HG03060 (cell line): Measurements from ENCODE around the gene REPS1.
"Not testable (repeated sequence)": the region's sequence is repeated elsewhere in the genome, so short reads cannot be mapped to it uniquely, and the experiment has no call there.

Experiments
- ATAC-seq: cut with Tn5 transposase; IDR thresholded peaks from one replicate; pipeline ENCODE4 v1.9.1; 2021; ENCODE audit warnings: low read depth, moderate number of reproducible peaks; ENCODE audit not compliant: unreplicated experiment

REPS1 gene

DNA sequence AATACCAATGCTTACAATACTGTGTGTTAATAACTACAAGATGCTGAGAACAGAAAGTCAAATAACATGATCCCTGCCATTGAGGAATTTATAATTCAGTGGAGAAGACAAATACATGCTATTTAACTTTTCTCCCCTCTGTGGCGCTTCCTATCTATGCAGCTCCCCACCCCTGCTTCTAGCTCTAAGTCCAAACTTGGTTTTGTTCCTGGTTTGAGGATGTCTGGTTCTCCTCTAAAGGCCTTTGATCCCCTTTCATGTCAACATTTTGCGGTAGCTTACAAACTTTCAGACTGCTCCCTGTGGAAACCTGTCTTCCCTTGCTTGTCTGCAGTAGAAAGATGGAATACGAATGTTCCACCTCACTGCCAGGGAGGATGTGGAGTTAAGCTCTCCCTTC is 18.4 kb upstream of the REPS1 start:
- no peak for ATAC-seq

DNA sequence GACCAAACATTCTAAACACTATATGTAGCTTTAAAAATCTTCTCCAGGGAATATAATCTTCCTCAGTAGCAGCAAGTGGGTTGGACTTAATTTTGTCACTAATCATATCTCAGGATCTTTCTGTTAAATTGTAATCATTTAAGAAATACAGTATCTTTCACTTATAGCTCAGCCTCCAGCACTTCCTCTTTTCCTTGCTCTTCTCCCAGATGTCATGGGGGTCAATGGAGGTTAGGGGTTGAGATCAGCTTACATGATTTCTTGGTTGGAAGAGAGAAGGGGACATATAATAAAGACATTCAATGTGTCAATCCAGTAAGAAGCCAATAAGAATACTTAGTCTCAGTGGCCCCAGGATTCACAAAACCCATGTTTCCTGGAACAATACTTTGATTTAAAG is 15.7 kb upstream of the REPS1 start:
- no peak for ATAC-seq

DNA sequence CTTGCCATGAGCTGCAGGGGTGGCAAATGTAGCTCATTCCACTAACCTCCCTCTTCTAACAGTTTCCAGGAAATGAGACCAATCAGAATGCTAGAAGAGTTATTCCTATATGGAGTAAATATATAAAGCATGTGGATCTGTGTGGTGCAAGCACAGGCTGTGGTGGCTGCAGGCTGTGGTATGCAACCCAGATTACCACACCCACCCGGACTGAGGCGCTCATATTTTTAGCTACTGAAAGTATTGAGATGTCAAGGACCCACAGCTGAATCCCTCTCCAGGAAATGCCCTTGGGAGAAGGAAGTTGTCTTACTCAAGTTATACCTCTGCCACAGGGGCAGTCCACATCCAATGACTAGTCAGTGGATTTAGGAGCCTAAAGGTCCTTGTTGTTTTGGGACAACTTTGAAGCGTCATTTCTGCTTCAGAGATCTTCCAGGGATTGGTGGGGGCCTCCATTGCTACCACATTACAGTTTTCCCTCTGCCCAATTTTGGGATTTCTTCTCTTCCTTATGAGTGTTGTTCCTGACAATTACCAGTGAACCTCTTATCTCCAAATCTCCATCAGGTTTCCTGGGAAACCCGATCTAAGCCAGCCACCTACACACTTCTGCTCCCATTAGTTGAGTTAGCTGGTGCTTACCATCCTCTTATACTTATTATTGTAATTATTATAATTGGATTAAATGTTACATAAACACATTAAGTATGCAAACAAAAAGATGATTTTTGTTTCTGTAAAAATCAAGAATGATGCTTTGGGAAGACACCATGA is 12.1 kb upstream of the REPS1 start:
- ATAC-seq: no peak

DNA sequence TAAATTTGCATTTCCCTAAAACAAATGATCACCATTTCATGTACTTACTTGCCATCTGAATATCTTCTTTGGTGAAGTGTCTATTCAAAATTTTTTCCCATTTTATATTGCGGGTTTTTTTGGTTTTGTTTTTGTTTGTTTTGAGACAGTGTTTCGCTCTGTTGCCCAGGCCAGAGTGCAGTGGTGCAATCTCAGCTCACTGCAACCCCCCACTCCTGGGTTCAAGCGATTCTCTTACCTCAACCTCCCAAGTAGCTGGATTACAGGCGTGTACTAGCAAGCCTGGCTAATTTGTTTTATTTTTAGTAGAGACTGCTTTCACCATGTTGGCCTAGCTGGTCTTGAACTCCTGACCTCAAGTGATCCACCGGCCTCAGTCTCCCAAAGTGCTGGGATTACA is 9.1 kb upstream of the REPS1 start:
- ATAC-seq: no peak

DNA sequence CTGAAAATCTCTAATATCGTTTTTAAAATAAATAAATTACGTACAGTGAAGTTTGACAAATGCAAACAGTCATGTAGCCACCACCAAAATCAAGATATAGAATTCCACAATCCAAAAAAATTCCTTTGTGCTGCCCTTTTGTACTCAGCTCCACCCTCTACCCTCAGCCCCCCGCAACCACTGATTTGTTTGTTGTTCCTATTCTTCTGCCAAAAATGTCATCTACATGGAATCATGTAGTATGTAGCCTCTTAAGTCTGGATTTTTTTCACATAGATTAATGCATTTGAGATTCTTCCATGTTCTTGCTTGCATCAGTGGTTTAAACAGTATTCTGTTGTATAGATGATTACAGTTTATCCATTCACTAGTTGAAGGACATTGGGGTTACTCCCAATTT is 8.5 kb upstream of the REPS1 start:
- ATAC-seq: no peak

DNA sequence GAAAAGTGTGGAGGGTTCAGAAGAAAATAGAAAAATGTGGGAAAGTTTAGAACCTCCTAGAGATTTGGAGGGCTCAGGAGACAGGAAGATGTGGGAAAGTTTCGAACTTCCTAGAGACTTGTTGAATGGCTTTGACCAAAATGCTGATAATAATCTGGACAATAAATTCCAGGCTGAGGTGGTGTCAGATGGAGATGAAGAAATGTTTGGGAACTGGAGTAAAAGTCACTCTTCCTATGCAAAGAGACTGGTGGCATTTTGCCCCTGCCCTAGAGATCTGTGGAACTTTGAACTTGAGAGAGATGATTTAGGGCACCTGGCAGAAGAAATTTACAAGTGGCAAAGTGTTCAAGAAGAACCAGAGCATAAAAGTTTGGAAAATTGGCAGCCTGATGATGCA is 5.4 kb upstream of the REPS1 start:
- ATAC-seq: not testable (repeated sequence)

DNA sequence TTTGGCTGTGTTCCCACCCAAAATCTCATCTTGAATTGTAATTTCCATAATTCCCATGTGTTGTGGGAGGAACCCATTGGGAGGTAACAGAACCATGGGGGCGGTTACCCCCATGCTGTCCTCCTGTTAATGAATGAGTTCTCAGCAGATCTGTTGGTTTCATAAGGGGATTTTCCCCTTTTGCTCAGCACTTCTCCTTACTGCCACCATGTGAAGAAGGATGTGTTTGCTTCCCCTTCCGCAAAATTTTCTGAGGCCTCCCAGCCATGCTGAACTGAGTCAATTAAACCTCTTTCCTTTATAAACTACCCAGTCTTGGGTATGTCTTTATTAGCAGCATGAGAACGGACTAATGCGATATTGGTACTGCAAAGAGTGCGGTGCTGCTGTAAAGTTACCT is 4.9 kb upstream of the REPS1 start:
- ATAC-seq: not testable (repeated sequence)

- ATAC-seq: no peak
Observed at GRCh38 chr6:138991206-138991605, 3.2 kb upstream of the REPS1 start.

DNA sequence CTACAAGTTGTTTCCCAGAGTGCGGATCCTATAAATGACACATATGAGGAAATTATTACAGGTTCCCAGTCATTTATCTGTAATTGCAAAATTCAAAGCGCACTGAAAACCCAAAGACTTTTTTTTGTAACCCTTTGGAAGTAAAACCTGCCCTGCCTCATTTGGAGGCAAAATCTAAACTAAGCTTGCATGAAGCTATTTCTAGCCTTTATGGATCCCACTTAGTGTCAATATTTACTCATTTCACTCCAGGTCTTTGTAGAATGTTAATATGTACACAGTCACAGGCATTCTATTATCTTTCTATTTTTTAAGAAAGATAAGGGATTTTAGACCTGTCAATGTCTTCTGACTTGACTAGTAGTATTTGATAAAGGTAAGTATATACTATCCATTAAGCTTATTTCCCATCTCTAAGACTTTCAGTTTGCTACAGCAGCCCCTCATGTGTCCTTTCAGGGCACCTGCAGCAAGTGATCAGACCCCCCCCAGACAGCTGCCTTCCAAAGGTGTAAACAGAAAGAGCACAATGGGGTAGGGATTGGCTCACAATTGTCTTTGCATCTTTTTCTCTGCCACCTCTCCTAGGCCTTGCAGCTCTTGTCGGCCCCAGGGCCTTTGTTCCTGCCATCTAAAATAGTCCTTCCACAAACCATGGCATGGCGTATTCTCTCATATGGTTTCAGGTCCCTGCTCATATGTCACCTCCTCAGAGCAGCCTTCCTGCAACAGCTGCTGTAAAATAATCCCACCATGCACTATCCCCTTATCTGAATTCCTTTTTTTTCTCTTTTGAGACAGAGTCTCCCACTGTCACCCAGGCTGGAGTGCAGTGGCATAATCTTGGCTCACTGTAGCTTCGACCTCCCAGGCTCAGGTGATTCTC is 1.3 kb upstream of the REPS1 start:
- ATAC-seq: no peak

DNA sequence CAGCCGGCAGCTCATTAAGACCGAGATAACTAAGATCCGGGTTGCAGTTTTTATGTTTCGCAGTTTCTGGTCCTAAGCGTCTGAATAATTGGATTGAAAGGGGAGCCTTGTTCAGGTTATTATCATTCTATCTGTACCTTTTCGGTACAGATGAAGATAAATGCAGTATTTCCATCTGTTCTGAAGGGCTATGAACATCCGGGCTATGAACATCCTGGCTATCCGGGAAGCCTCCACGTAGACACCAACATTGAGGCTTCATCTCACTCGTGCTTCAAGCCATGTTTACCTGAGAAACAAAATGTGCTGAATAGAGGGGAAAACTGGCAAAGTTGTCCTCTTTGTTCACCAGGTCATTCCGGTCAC is 399 bp upstream of the REPS1 start:
- no peak for ATAC-seq

DNA sequence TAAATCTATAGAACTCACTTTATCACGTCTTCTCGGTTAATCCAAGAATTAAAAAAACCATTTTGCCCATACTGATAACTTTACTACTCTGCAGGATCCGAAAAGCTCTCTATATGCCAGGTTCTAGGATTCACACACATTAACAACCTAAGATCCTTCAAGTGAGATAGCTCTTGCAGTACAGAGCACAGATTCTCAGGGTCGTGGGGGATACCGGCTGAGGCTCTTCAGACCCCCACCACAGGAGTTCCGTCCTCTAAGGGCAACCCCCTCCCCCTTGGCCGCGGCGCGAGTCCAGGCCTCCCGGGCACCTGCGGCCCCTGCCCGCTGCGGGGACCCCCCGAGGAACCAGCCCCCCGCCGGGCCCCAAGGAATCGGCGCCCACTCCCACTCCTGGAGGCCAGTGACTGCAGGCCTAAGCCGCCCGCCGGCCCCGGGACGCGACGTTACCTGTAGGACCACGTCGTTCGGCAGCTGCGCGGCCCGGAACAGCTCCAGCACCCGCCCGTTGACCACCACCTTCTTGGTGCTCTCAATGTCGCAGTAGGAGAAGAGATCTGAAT is 892 bp downstream of the REPS1 start:
- no peak for ATAC-seq

DNA sequence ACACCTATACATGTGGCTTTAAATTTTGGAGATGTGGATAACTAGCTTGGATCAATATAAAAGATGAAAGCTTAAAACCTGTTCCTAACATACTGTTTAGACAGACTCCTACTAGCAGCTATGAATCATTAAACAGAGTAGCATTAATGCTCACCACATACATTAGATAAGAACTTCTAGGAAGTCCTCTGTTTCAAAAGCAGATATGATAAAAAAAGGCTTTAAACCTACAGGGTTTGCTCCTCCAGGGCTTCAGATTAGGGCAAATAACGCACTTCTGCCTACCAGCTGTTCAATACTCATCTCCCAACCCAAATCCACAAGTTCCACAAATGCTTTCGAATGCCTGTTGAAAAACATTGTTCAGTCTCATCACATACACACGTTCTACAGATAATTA is 1.5 kb downstream of the REPS1 start:
- no peak for ATAC-seq

GRCh38 chr6:138981416-138981815 is 6.6 kb downstream of the REPS1 start:
- no peak for ATAC-seq

DNA sequence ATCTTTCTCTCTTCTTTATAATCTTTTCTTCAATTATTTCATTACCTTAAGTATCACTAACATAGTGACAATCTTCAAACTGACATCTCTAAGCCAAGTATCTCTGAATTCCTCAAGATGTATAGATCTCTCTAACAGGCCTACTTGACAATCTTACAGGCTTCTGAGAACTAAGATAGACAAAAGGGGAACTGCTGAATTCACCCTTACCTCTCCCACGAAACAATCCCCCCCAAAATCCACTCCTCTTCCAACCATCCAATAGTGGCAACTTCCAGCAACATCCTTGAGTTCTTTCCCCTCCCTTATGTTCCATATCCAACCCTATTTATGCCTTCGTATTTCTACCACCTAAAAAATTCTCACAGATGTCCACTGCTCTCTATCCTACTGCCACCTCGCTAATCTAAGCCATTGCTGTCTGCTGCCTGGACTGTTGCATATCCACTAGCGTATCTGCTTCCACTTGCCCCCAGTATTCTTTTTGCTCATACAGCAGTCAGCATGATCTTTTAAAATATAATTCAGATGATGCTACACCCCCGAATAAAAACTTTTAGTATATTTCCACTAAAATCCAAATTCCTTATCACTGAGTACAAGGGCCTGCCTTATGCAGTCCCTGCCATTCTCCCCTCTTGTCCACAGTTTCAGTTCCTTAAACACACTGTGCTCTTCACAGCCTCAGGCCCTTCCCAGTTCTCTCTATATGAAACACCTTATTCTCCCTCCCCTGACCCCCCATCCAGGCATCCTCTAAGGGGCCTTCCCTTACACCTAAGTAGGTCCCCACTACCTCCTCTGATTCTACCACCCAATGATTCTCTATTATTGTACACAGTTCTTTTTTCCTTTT is 8.0 kb downstream of the REPS1 start:
- ATAC-seq: peak; percentile 39

DNA sequence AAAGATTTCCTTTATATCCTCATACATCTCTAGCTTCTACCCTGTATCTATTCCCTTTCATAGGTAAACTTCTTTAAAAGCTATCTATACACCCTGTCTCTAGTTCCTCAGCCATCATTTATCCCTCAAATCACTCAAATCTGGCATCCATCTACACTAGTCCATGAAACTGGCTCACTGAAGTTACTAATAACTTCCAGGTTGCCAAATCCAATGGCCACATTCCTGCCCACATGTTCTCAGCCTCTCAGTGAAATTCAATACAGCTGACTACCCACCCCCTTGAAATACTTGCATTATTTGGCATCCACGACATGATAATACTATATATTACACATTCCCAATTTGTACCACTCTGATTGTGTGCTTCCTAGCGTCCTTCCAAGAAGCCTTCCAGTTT is 8.7 kb downstream of the REPS1 start:
- ATAC-seq: no peak

DNA sequence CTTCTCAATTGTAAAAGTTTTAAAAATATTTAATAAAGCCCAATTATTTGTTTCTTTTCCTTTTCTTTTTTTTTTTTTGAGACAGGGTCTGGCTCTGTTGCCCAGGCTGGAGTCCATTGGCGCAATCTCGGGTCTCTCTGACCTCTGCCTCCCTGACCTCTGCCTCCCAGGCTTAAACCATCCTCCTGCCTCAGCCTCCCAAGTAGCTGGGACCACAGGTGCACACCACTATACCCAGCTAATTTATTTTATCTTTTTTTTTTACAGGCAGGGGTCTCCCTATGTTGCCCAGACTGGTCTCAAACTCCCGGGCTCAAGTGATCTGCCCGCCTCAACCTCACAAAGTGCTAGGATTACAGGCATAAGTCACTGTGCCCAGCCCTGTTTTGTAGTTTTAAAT is 9.8 kb downstream of the REPS1 start:
- no peak for ATAC-seq

DNA sequence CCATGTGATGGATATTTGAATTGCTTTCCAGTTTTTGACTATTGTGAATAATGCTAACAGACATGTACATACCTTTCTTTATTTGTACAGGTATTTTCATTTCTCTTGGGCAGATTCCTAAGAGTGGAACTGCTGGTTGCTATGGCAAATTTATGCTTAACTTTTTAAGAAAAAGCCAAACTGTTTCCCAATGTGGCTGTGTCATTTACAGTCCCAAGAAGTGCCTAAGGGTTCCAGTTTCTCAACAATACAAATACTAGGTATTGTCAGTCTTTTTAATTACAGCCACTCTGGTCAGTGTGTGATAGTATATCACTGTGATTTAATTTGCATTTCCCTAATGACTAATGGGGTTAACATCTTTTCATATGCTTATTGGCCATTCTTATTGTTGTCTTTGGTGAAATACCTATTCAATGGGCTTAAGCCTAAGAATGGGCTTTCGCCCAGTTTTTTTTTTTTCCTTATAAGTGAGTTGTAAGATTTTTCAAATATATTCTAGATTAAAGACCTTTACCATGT is 10.3 kb downstream of the REPS1 start:
- ATAC-seq: no peak

- no peak for ATAC-seq
Observed at GRCh38 chr6:138977242-138977641, 10.8 kb downstream of the REPS1 start.

DNA sequence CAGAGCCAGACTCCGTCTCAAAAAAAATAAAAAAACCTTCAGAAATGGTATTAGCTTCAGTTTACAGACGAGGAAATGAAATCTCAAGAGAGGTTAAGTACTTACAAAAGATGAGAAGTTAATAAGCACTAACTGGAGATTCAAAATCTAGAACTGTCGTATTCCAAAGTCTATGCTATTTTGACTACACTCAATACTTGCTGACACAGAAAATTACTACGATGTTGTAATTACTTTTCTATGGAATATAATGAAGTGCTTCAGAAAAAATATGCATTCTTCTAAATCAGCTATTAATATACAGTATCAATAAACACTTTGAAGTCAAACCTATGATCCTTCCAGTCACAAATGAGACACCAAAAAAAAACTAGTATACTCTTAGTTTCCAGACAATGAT is 12.2 kb downstream of the REPS1 start:
- no peak for ATAC-seq

DNA sequence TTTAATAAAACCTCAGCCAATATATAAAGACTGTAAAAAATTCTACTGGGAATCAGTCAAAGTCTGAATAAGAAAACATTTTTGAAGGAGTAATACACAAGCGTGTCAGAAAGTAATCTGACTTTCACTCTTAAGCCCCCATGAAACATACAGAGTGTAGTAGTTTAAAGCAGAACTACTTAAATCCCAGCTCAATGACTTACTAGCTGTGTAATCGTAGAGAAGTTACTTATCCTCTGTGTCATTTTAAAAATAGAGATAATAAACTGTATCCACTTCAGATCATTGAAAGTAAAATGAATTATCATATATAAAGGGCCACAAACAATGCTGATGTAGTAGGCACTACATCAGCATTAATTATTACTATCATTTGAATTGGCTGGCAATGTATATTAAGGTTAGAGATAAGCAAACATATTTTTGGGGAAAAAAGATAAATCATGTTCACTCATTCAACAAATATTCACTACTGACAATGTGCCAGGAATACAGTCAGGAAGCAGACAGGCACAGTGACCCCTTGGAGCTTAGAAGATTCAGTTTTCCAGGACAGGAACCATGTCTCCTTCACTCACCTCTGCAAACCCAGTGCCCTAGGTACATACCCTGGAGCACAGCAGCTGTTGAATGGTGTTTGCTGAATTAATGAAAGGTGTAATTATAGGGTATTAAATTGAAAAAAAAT is 14.4 kb downstream of the REPS1 start:
- ATAC-seq: no peak
